ENCODE data around the gene TOP3B. TPM values are rescaled to one million over a fixed set of nuclear protein-coding genes. Genes with fewer than 3 reads are reported as not detected.
A peak's percentile ranks its signal among the peaks of the same experiment; 100 is the strongest.

TOP3B gene
- 45.6 TPM for polyA plus RNA-seq (2012; ENCODE audit: insufficient read depth, insufficient read length)

DNA sequence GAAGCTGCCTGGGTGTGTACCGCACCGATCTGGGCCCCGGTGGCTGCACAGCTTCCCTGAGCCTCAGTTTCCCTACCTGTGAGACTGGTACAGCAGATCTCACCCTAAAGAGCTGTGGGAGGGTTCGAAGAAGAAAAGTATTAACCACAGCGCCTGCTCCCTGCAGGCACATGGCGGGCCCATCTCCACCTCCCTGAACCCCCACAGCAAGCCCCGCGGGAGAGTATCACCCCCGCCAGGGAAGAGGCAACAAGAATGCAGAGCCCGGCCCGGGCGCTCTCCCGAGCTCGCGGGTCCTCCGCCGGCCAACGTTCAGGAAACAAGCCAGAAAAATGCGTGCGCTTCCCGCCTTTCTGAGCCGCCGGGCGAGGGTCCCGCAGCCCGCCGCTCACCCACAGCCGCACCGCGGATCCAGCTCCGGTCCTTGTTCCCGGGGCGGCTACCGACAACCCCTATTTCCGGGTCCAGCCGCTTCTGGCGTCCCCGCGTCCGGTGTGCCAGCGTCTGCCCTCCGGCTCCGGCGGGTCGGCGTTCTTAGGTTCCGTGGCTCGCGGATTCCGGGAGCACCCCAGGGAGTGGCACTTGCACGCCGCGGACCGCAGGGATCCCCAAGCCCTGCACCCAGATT lies at the start of gene TOP3B:
Gene TOP3B, minus strand, starts transcription at position 450 of the 628 bp plus-strand sequence. CDS start 7,078 bp downstream, outside the sequence.
- H3K4me3 ChIP-seq (ENCODE audit: low read length): peak within 1 kb of the TSS; percentile 96
- peak; percentile 74 for DNase-seq (ENCODE audit: low read depth, low spot score)

DNA sequence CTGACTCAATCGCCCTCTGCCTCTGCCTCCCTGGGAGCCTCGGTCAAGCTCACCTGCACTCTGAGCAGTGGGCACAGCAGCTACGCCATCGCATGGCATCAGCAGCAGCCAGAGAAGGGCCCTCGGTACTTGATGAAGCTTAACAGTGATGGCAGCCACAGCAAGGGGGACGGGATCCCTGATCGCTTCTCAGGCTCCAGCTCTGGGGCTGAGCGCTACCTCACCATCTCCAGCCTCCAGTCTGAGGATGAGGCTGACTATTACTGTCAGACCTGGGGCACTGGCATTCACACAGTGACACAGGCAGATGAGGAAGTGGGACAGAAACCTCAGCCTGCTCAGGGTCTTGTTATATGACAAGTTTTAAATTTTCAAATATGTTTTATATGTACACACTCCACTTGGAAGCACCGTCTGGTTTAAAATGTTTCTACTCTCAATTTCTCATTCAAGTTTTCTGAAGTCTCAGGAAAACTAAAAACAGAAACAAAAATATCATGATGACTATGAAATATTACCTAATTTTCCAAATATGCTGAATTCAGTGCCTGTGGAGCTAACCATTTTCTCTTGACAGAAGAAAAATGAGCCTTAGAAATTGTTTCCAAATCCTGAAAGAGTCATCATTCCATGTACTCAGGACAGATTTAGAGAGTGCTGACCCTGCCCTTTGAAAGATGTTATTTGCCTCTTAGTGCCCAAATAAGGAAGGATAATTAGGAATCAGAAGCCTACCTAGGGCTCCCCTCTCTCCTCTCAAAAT lies 48.8 kb upstream of the TOP3B start:
- no peak for DNase-seq (ENCODE audit: low read depth, low spot score)
- H3K4me3 ChIP-seq (ENCODE audit: low read length): no peak overlapping the region

DNA sequence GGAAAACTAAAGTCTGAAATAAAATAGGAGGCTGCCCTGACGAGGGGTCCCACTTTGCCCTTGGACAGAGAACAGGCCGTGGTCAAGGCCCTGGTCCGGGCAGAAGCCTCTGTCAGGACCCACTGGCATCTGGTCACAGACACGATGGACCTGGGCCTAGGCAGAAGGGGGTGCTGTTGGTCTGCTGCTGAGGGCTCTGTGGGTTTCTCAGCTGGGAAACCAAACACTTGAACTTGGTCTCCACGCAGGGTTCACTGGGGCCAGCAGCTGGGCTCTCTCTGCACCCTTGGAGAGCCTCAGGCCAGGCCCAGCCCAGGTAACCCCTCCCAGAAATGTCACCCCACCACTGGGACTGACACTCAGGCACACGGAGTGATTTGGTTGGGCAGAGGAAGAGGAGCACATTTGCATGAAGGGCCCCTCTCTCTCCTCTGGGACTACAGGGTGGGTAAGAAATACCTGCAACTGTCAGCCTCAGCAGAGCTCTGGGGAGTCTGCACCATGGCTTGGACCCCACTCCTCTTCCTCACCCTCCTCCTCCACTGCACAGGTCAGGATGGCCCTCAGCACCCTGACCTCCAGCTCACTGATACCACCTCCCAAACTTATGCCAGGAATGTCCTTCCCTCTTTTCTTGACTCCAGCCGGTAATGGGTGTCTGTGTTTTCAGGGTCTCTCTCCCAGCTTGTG lies 48.1 kb upstream of the TOP3B start:
- no peak overlapping the region for H3K4me3 ChIP-seq (ENCODE audit: low read length)
- no peak for DNase-seq (ENCODE audit: low read depth, low spot score)

DNA sequence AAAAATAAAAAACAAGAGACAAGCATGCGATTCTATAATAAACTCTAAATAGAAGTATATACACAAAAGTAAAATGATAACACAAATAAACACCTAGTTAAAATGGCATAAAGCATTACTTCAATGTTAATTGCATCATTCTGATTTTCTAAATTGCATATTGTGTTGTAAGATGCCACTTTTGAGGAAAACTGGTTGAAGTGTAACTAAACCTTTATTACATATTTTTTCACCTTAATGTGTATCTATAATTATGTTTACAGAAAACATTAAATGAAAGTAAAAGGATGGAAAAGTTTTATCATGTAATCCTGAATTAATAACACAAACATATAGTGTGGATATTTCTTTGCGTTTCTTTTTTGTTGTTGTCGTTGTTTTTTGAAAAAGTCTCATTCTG lies 45.4 kb upstream of the TOP3B start:
- no peak overlapping the region for H3K4me3 ChIP-seq (ENCODE audit: low read length)
- no peak for DNase-seq (ENCODE audit: low read depth, low spot score)

GRCh38 chr22:22026157-22026831 lies 43.7 kb upstream of the TOP3B start:
- no peak overlapping the region for H3K4me3 ChIP-seq (ENCODE audit: low read length)
- DNase-seq (ENCODE audit: low read depth, low spot score): no peak

- H3K4me3 ChIP-seq (ENCODE audit: low read length): no peak overlapping the region
- no peak for DNase-seq (ENCODE audit: low read depth, low spot score)
These were observed 43.0 kb upstream of the TOP3B start for GRCh38 chr22:22025320-22026156.

GRCh38 chr22:22024440-22024839 lies 41.9 kb upstream of the TOP3B start:
- H3K4me3 ChIP-seq (ENCODE audit: low read length): no peak overlapping the region
- no peak for DNase-seq (ENCODE audit: low read depth, low spot score)

GRCh38 chr22:22023581-22024137 lies 41.1 kb upstream of the TOP3B start:
- H3K4me3 ChIP-seq (ENCODE audit: low read length): no peak overlapping the region
- DNase-seq (ENCODE audit: low read depth, low spot score): peak; percentile 3

DNA sequence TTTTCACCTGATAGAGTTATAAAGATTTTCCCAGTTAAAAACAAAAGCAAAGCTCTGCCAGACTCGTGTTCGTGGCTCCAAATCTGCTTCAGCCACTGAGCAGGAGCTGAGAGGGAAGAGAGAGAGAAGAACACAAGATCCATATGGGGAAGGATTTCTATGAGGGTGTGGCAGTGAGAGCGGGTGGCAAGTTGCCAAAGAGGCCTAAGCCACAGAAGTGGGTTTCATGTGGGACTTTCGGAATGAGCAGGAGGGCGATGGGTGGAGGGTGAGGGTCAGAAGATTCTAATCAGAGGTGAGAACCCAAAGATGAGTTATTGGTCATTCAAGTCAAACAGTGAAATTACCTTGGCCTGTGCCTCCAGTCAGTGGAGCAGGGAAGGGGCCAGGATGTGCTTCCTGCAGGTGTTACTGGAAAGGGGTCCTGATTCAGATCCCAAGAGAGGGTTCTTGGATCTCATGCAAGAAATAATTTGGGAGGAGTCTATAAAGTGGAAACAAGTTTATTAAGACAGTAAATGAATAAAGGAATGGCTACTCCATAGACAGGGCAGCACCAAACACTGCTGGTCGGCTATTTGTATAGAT lies 40.5 kb upstream of the TOP3B start:
- no peak for DNase-seq (ENCODE audit: low read depth, low spot score)
- H3K4me3 ChIP-seq (ENCODE audit: low read length): no peak overlapping the region

DNA sequence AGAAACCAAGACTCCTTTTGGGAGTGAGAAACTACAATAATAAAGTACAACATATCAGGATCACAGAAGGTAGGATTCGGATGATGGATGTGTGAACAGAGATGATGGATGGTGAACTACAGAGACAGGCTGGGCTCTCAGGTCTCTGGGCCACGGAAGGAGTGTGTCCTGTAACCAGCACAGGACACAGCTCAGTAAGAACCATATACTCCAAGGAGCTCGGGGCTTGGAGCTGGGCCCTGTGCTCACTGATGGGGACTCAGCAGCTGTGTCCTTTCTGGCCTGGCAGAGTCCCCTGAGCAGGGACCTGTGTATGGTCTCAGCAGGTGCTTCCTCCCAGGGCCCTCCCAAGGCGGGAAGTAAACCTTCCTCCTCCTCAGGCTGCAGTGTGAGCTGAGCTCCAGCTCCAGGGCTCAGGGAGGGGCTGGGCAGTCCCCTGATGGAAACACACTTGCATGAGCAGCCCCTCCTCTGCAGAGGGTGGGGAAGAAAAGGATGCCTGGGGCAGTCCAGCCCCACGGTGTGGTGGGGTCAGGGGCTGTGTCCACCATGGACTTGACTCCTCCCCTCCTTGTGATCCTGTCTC lies 39.8 kb upstream of the TOP3B start:
- no peak for DNase-seq (ENCODE audit: low read depth, low spot score)
- no peak overlapping the region for H3K4me3 ChIP-seq (ENCODE audit: low read length)

GRCh38 chr22:22021162-22021750 lies 38.7 kb upstream of the TOP3B start:
- H3K4me3 ChIP-seq (ENCODE audit: low read length): no peak overlapping the region
- DNase-seq (ENCODE audit: low read depth, low spot score): no peak

DNA sequence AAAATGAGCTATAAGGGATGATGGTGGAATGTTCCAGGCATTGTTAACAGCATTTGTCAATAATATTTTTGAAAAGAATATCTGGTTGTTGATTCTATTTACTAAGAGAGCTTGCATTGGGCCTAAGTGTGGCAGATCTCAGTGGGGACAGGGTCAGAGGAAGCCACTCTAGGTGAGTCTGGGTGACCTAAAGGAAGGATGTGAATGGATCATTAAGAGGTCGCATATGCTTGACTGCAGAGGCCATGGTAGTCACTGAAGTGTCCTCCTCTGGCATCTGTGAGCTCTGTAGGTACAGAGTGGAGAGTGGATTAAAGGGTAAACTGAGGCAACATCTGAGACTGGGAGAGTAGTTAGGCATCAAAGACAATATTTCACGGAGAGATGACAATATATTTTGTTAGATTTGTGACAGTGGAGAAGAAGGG lies 37.9 kb upstream of the TOP3B start:
- H3K4me3 ChIP-seq (ENCODE audit: low read length): no peak overlapping the region

DNA sequence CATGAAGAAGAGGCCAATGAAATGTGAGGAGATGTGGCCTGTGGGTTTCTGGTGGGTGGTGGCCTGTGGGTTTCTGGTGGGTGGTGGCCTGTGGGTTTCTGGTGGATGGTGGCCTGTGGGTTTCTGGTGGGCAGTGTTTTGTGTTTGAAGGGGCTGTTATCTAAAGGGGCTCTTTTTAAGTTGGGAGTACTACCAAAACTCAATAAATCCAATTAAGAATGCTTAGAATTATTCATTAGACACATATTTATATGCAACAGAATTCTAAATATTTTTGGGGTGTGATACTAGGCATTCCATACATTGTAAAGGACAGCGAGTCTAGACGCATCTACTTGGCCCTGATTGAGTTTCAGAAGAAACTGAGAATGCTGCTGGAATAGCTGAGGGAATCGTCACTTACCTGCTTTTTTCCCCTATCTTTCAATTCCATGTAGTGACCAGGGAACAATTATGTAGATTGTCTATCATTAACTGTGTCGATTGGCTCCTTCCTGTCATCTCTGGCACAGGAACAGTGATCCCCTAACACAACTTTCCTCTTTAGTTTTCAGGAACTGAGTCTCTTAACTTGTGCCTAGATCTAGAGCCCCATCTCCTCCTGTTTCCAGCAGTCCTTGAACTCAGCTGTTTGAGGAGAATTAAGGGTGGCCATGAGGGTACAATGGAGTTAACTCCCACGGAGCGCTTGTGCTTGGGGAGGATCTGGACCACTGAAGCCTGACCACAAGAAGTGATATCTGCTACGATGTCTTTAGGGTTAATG lies 37.3 kb upstream of the TOP3B start:
- DNase-seq (ENCODE audit: low read depth, low spot score): no peak
- no peak overlapping the region for H3K4me3 ChIP-seq (ENCODE audit: low read length)

More for the DNA sequence above, 37.9 kb upstream of the TOP3B start:
- no peak for DNase-seq (ENCODE audit: low read depth, low spot score)

DNA sequence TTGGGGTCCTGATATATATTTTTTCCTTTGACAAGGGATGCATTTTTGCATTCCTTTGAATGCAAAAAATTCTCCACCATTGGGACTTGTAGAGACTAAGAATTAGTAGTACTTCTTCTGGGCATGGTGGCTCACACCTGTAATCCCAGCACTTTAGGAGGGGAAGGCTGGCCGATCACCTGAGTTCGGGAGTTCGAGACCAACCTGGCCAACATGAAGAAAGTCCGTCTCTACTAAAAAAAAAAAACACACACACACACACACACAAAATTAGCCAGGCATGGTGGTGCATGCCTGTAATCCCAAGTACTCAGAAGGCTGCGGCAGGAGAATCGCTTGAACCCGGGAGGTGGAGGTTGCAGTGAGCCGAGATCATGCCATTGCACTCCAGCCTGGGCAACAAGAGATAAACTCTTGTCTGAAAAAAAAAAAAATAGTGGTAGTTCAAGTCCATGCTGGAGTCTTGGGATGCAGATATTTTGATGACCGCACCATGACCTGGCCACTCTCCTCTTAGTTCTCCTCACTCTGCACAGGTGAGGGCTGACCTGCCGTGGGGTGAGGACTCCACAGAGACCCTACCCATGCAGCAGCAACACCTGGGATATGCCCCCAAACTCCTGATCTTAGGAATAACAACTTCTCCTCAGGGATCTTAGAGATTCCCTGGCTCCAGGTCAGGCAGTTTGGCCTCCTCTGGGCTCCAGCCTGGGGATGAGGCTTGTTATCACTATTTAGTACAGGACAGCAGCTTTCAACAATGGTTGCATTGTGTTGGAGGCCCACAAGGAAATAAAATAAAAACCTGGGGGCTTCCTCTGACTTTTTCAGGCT lies 36.5 kb upstream of the TOP3B start:
- H3K4me3 ChIP-seq (ENCODE audit: low read length): no peak overlapping the region
- no peak for DNase-seq (ENCODE audit: low read depth, low spot score)

DNA sequence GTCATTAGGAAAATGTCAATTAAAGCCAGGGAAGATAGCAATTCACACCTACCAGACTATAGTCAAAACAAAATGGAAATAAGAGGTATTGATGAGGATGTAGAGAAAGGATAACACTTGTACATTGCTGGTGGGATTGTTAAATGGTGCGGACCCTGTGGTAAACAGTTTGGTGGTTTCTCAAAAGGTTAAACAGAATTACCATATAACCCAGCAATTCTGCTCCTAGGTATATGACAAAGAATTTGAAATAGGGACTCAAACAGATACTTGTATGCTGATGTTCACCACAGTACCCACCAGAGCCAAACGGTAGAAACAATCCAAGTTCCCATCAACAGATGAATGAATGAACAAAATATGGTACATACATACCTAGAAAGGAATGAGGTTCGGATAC lies 33.0 kb upstream of the TOP3B start:
- H3K4me3 ChIP-seq (ENCODE audit: low read length): no peak overlapping the region

GRCh38 chr22:22014285-22014659 lies 31.7 kb upstream of the TOP3B start:
- no peak overlapping the region for H3K4me3 ChIP-seq (ENCODE audit: low read length)
- no peak for DNase-seq (ENCODE audit: low read depth, low spot score)

More for the DNA sequence above, 33.0 kb upstream of the TOP3B start:
- no peak for DNase-seq (ENCODE audit: low read depth, low spot score)
